Smooth muscle cell (in vitro differentiated cells): ENCODE data around the gene POU6F2. TPM values are rescaled to one million over a fixed set of nuclear protein-coding genes. Genes with fewer than 3 reads are reported as not detected.
"Not testable (repeated sequence)": the region's sequence is repeated elsewhere in the genome, so short reads cannot be mapped to it uniquely, and the experiment has no call there.

ENCODE experiments used
- DNase-seq: peaks from one replicate; lab custom pipeline; 2025; ENCODE audit not compliant: unreplicated experiment; lab: John Stamatoyannopoulos, UW
- H2AFZ ChIP-seq: fragments of 200-600 bp; sonication (generic); 2 replicates; pipeline ENCODE4 v1.6.0; 2016; ENCODE audit warnings: antibody characterized with exemption, low read depth, mild to moderate bottlenecking
- H3F3A ChIP-seq: fragments of 200-600 bp; sonication (generic); 2 replicates; pipeline ENCODE4 v1.6.0; 2017; ENCODE audit warnings: antibody characterized with exemption, low read depth
- H3K27ac ChIP-seq: fragments of 200-600 bp; sonication (generic); 2 replicates; pipeline ENCODE4 v1.5.1; 2016; ENCODE audit warnings: low read depth, mild to moderate bottlenecking
- H3K27me3 ChIP-seq: fragments of 200-600 bp; sonication (generic); 2 replicates; pipeline ENCODE4 v1.6.1; 2016; ENCODE audit warnings: low read depth, mild to moderate bottlenecking
- H3K36me3 ChIP-seq: fragments of 200-600 bp; sonication (generic); 2 replicates; pipeline ENCODE4 v1.5.1; 2016; ENCODE audit warnings: low read depth
- H3K4me1 ChIP-seq: fragments of 200-600 bp; sonication (generic); 2 replicates; pipeline ENCODE4 v1.5.1; 2016; ENCODE audit warnings: low read depth
- H3K4me2 ChIP-seq: fragments of 200-600 bp; sonication (generic); 2 replicates; pipeline ENCODE4 v1.6.0; 2016; ENCODE audit warnings: mild to moderate bottlenecking
- H3K4me3 ChIP-seq: fragments of 200-600 bp; sonication (generic); 2 replicates; pipeline ENCODE4 v1.5.1; 2016; ENCODE audit warnings: mild to moderate bottlenecking
- H3K79me2 ChIP-seq: fragments of 200-600 bp; sonication (generic); 2 replicates; pipeline ENCODE4 v1.6.0; 2016; ENCODE audit warnings: low read depth, mild to moderate bottlenecking
- H3K9ac ChIP-seq: fragments of 200-600 bp; sonication (generic); 2 replicates; pipeline ENCODE4 v1.6.0; 2016; ENCODE audit warnings: low read depth
- H3K9me3 ChIP-seq: fragments of 200-600 bp; sonication (generic); replicated peaks from 2 replicates; pipeline ENCODE4 v1.5.1; 2016; ENCODE audit warnings: low read depth
- H4K20me1 ChIP-seq: fragments of 200-600 bp; sonication (generic); 2 replicates; pipeline ENCODE4 v1.6.0; 2016; ENCODE audit warnings: low read depth
- WGBS: methylation state at CpG from one replicate; pipeline ENCODE4 v1.1.7; 2016; ENCODE audit warnings: low lambda C conversion rate; 5-methylcytosine and 5-hydroxymethylcytosine counted together
- polyA plus RNA-seq: library from polyadenylated mRNA; unstranded; fragments of >200 nt; fragmentation: Nextera tagmentation; extraction: Ambion mirVana; gene quantifications from 2 replicates; pipeline ENCODE4 v1.2.1, GENCODE V29; 2016
- total RNA-seq: library from RNA; depleted of rRNA; stranded (reverse); fragments of >200 nt; gene quantifications from 2 replicates; pipeline ENCODE4 v1.2.3, GENCODE V29; 2014
- TF ChIP-seq, protein P1 (sequence below): fragments of 200-600 bp; sonication (generic); IDR thresholded peaks from 2 replicates; pipeline ENCODE4 v1.5.1; 2017; ENCODE audit warnings: borderline replicate concordance, mild to moderate bottlenecking, antibody characterized with exemption; ENCODE audit not compliant: insufficient read depth, poor library complexity, severe bottlenecking

Gene POU6F2
- total and polyA plus RNA-seq, 2 experiments from 2014 or later = 1.2 TPM

DNA sequence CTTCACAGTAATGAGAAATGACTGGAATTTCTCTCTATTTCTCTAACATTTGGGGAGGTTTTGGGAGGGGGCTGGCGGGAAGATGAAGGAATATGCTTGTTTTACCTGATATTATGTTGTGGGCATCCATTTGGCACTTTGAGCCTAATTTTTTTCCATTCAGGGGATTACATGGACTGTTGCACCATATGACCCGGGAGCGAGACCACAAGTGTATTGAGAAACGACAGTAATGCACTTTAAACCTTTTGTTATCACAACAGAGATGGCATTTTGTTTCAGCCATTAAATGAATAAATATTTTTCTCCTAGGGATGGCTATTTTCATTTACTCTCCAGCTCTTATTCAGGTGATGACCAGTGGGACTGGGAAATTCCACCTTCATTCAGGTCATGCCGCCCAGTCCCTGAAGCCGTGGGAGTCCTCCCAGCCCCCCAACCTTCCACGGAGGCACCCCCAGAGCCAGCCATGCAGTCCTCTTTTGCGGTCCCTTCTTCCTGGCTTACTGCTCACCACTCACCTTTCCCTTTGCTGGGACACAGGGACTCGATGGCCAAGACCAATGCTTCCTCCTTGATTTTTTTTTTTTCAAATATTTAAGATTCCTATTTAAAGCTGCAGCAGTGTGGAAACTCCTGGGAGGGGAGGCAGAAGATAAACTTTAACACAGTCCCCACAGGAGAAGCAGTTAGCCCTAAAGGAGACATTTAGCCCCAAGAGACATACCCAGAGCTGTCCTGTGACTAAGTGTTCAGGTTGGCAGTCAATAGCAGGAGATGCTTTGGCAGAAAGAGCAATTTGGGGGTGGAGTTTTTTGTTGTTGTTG, 397.6 kb downstream of the POU6F2 start:
- Histone ChIP-seq H3K4me2 (no peak overlapping the region), H3K4me1 (no peaks in the 10 kb centered on the region), H4K20me1 (no peaks in the 10 kb centered on the region), H2AFZ (no peak overlapping the region), H3F3A (no peaks in the 10 kb centered on the region), H3K27ac (no peak overlapping the region), H3K27me3 (peaks cover 3% of the 10 kb centered on the region), H3K79me2 (no peaks in the 10 kb centered on the region), H3K9ac (no peak overlapping the region), H3K36me3 (no peaks in the 10 kb centered on the region), H3K4me3 (no peak overlapping the region), H3K9me3 (no peaks in the 10 kb centered on the region)
- DNase-seq = no peak
- TF ChIP-seq, protein P1, sequence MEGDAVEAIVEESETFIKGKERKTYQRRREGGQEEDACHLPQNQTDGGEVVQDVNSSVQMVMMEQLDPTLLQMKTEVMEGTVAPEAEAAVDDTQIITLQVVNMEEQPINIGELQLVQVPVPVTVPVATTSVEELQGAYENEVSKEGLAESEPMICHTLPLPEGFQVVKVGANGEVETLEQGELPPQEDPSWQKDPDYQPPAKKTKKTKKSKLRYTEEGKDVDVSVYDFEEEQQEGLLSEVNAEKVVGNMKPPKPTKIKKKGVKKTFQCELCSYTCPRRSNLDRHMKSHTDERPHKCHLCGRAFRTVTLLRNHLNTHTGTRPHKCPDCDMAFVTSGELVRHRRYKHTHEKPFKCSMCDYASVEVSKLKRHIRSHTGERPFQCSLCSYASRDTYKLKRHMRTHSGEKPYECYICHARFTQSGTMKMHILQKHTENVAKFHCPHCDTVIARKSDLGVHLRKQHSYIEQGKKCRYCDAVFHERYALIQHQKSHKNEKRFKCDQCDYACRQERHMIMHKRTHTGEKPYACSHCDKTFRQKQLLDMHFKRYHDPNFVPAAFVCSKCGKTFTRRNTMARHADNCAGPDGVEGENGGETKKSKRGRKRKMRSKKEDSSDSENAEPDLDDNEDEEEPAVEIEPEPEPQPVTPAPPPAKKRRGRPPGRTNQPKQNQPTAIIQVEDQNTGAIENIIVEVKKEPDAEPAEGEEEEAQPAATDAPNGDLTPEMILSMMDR = no peak
- WGBS = 79% methylated on average over 9 of the region's 9 CpGs

DNA sequence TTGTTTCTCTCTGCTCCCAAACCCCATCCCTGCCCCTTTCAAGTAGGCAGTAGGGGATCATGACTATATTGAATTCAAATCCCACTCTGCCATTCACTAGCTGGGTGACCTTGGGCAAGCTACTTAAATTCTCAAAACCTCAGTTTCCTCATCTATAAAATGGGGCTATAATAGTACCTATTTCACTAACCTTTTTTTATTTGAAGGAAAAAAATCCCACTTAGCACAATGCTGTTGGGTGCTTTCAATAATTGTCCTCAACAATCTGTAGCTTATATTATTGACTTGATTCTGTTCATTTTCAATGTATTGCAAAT, 398.1 kb downstream of the POU6F2 start:
- Histone ChIP-seq H3K4me1 (no peaks in the 10 kb centered on the region), H3K9me3 (no peaks in the 10 kb centered on the region), H3K36me3 (no peaks in the 10 kb centered on the region), H3K4me2 (no peak overlapping the region), H2AFZ (no peak overlapping the region), H4K20me1 (no peaks in the 10 kb centered on the region), H3K79me2 (no peaks in the 10 kb centered on the region), H3K27me3 (peaks cover 3% of the 10 kb centered on the region), H3K9ac (no peak overlapping the region), H3K27ac (no peak overlapping the region), H3K4me3 (no peak overlapping the region), H3F3A (no peaks in the 10 kb centered on the region)
- TF ChIP-seq, protein P1 = no peak
- DNase-seq = no peak

DNA sequence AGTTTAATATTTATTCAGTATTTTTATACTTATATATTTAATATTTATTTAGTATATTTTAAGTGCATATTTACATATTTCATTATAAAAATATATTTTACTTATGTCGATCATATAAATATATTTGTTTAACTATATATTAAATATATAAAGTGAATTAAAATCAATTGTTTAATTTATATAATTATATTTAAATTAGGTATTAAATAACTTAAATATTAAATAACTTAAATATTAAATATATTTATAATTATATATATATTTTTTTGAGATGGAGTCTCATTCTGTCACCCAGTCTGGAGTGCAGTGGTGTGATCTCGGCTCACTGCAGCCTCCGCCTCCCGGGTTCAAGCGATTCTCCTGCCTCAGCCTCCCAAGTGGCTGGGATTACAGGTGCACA, 399.2 kb downstream of the POU6F2 start:
- H3K27me3 ChIP-seq, H3K27ac ChIP-seq, H3K79me2 ChIP-seq, H3K36me3 ChIP-seq, H2AFZ ChIP-seq, H3F3A ChIP-seq, H3K4me2 ChIP-seq, H3K4me3 ChIP-seq, H3K9ac ChIP-seq, DNase-seq, H3K4me1 ChIP-seq, H4K20me1 ChIP-seq, H3K9me3 ChIP-seq: not testable (repeated sequence)
- WGBS = 96% methylated on average over 5 of the region's 5 CpGs

DNA sequence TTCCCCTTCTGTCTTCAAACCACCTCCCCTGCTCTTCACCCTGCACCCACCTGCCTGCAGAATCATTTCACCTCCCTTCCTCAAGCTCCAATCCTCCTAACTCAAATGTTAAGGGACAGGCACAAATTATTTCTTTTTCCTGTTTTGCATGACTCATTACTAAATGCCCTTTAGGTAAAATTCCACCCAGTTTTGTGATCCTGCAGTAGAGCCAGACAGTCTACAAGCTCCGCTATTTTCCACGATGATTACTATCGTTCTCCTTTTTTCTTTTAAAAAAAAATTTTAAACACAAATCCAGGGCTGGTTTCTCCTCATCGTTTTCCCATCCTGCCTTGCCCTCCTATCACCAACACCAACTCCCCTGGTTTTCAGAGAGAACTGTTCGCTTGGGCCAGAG, 401.7 kb downstream of the POU6F2 start:
- peak overlapping the region; percentile 11 for H3K4me2 ChIP-seq
- 68% methylated on average over 5 of the region's 5 CpGs for WGBS
- H4K20me1 ChIP-seq = no peaks in the 10 kb centered on the region
- no peaks in the 10 kb centered on the region for H3F3A ChIP-seq
- TF ChIP-seq, protein P1 = no peak
- DNase-seq = no peak
- H2AFZ ChIP-seq = no peak overlapping the region
- no peaks in the 10 kb centered on the region for H3K36me3 ChIP-seq
- H3K9me3 ChIP-seq = no peaks in the 10 kb centered on the region
- H3K79me2 ChIP-seq = no peaks in the 10 kb centered on the region
- no peak overlapping the region for H3K27ac ChIP-seq
- H3K4me1 ChIP-seq = no peaks in the 10 kb centered on the region
- no peak overlapping the region for H3K4me3 ChIP-seq
- H3K9ac ChIP-seq = no peak overlapping the region
- H3K27me3 ChIP-seq = no peaks in the 10 kb centered on the region
